ACHN (cell line): Measurements from ENCODE around the gene CFAP43.

ENCODE experiments used
- DNase-seq: peaks from one replicate; pipeline ENCODE4 v3.0.0-alpha.2; 2015
- in situ Hi-C: cut with HindIII; loops from 2 replicates; pipeline ENCODE4 v1.10.0; 2017; ENCODE audit warnings: low sequenced_read_pairs, low pct_ligation_motif_present, low pct_unique_long_range_greater_than_20kb

Gene CFAP43

GRCh38 chr10:104088239-104088638 lies 143.9 kb downstream of the CFAP43 start:
- no peak for DNase-seq
- in situ Hi-C loops, result no loop called here

- no peak for DNase-seq
- in situ Hi-C loops, result no loop called here
Measured at GRCh38 chr10:104085801-104086400, 146.3 kb downstream of the CFAP43 start, which contains the start of gene COL17A1. Gene COL17A1 (minus strand): TSS chr10:104085880. CDS start chr10:104080673, 5,207 bp downstream.

GRCh38 chr10:104084482-104085142 lies 147.6 kb downstream of the CFAP43 start:
- in situ Hi-C loops, result no loop called here
- DNase-seq, result no peak

- in situ Hi-C loops, result no loop called here
- no peak for DNase-seq
Measured at GRCh38 chr10:104081998-104082397, 150.2 kb downstream of the CFAP43 start.

GRCh38 chr10:104080762-104081161 lies 151.4 kb downstream of the CFAP43 start:
- DNase-seq, result peak; percentile 44
- in situ Hi-C loops, result no loop called here
